Measurements from ENCODE around the gene TMEM17. TPM values are rescaled to one million over a fixed set of nuclear protein-coding genes. Genes with fewer than 3 reads are reported as not detected.

Gene TMEM17
- total RNA-seq, 1 donor from 2014 or later: 4.9 TPM

GRCh38 chr2:62465039-62465740 is 40.8 kb downstream of the TMEM17 start:
- TF ChIP-seq, protein P1, sequence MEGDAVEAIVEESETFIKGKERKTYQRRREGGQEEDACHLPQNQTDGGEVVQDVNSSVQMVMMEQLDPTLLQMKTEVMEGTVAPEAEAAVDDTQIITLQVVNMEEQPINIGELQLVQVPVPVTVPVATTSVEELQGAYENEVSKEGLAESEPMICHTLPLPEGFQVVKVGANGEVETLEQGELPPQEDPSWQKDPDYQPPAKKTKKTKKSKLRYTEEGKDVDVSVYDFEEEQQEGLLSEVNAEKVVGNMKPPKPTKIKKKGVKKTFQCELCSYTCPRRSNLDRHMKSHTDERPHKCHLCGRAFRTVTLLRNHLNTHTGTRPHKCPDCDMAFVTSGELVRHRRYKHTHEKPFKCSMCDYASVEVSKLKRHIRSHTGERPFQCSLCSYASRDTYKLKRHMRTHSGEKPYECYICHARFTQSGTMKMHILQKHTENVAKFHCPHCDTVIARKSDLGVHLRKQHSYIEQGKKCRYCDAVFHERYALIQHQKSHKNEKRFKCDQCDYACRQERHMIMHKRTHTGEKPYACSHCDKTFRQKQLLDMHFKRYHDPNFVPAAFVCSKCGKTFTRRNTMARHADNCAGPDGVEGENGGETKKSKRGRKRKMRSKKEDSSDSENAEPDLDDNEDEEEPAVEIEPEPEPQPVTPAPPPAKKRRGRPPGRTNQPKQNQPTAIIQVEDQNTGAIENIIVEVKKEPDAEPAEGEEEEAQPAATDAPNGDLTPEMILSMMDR (IDR thresholded peaks at IDR 0.05; ENCODE audit: insufficient read depth, low read length, poor library complexity, severe bottlenecking): no peak
- no peaks in the 10 kb centered on the region for H3K36me3 ChIP-seq (ENCODE audit: control insufficient read depth, insufficient read depth, low read length)
- no peak for DNase-seq (ENCODE audit: low read depth)
- no peaks in the 10 kb centered on the region for H3K27me3 ChIP-seq (ENCODE audit: control insufficient read depth, insufficient read depth, low read length)
- no peak overlapping the region for H3K4me3 ChIP-seq (ENCODE audit: low read depth, low read length)

- Histone ChIP-seq H3K36me3 (ENCODE audit: control insufficient read depth, insufficient read depth, low read length) (no peaks in the 10 kb centered on the region), H3K27me3 (ENCODE audit: control insufficient read depth, insufficient read depth, low read length) (no peaks in the 10 kb centered on the region), H3K4me3 (ENCODE audit: low read depth, low read length) (no peak overlapping the region)
- no peak for DNase-seq (ENCODE audit: low read depth)
- TF ChIP-seq, protein P1 (IDR thresholded peaks at IDR 0.05; ENCODE audit: insufficient read depth, low read length, poor library complexity, severe bottlenecking): no peak
Measured at GRCh38 chr2:62464221-62465007, 41.6 kb downstream of the TMEM17 start.

DNA sequence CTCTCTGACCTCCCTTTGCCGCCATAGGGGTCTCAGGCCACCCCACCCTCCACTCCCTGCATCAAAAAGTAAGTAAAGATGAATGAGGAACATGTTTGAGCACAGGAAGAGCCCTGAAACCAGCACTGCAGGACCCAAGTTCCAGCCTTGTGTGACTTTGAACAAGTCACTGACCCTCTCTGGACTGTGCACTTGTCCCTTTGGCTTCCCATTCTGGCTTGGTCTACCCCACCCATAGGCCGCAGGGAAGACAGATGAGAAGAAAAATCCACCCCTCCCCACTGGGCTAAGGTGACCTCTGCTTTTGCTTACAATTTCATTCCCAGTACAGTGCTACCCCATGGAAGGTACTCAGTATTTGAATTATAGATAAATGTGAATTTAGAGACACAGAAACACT is 43.8 kb downstream of the TMEM17 start:
- no peak overlapping the region for H3K4me3 ChIP-seq (ENCODE audit: low read depth, low read length)
- TF ChIP-seq, protein P1 (IDR thresholded peaks at IDR 0.05; ENCODE audit: insufficient read depth, low read length, poor library complexity, severe bottlenecking): no peak
- no peaks in the 10 kb centered on the region for H3K27me3 ChIP-seq (ENCODE audit: control insufficient read depth, insufficient read depth, low read length)
- no peak for DNase-seq (ENCODE audit: low read depth)
- no peaks in the 10 kb centered on the region for H3K36me3 ChIP-seq (ENCODE audit: control insufficient read depth, insufficient read depth, low read length)

- DNase-seq (ENCODE audit: low read depth): no peak
- Histone ChIP-seq H3K27me3 (ENCODE audit: control insufficient read depth, insufficient read depth, low read length) (no peaks in the 10 kb centered on the region), H3K4me3 (ENCODE audit: low read depth, low read length) (no peak overlapping the region), H3K36me3 (ENCODE audit: control insufficient read depth, insufficient read depth, low read length) (no peaks in the 10 kb centered on the region)
- TF ChIP-seq, protein P1 (IDR thresholded peaks at IDR 0.05; ENCODE audit: insufficient read depth, low read length, poor library complexity, severe bottlenecking): no peak
Measured at GRCh38 chr2:62461707-62462106, 44.3 kb downstream of the TMEM17 start.

DNA sequence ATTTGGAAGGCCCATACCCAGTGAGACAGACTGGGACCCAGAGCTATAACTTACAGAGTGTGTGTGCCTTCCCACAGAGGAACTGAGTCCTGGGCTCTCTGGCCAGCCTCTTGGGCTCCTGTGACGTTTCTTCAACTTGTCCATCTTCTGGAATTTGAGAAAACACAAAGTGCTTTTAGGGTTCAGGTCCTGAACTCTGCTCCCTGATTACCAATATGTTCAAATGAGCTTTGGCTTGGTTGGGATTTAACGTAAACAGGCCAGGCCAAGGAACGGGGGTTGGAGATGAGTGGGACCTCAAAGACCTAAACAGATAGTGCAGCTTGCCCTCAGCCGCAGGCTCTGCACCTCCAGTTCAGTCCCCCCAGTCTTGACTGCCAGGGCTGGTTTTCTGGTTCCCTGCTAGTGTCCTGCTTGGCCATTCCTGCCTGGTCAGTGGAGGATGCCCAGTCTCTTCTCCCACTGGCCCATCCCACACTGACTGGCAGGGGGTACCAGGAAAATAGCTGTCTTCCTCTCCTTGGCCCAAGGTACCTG is 44.9 kb downstream of the TMEM17 start:
- TF ChIP-seq, protein P1 (IDR thresholded peaks at IDR 0.05; ENCODE audit: insufficient read depth, low read length, poor library complexity, severe bottlenecking): no peak
- no peak for DNase-seq (ENCODE audit: low read depth)
- no peak overlapping the region for H3K4me3 ChIP-seq (ENCODE audit: low read depth, low read length)
- no peaks in the 10 kb centered on the region for H3K27me3 ChIP-seq (ENCODE audit: control insufficient read depth, insufficient read depth, low read length)
- H3K36me3 ChIP-seq (ENCODE audit: control insufficient read depth, insufficient read depth, low read length): no peaks in the 10 kb centered on the region

Data from kidney epithelial cell (primary cell).